ENCODE measurements around the gene BCOR. TPM values are rescaled to one million over a fixed set of nuclear protein-coding genes. Genes with fewer than 3 reads are reported as not detected.
A peak's percentile ranks its signal among the peaks of the same experiment; 100 is the strongest.

Gene BCOR
- total RNA-seq, 4 donors from 2014 or later, result 12.0 to 20.1 (median 17.4) TPM

- no peak for TF ChIP-seq CTCF (IDR thresholded peaks at IDR 0.05)
- TF ChIP-seq POLR2A (IDR thresholded peaks at IDR 0.05), result no peak
- Histone ChIP-seq H3K4me1 (peaks cover 0 to 27% (median 7%) of the 10 kb centered on the region in 3 donors), H3K9me3 (no peaks in the 10 kb centered on the region), H3K27me3 (no peaks in the 10 kb centered on the region), H3K36me3 (peaks cover 0 to 87% (median 8%) of the 10 kb centered on the region in 3 donors), H3K4me3 (no peak overlapping the region), H3K27ac (no peak overlapping the region)
- no peak for DNase-seq
- WGBS, 2 donors, result no CpG with 5 or more reads among the region's 11 CpGs
- intact Hi-C loops (cut with DNase I), result no loop called here
These were observed 39.0 kb downstream of the BCOR start for GRCh38 chrX:40058719-40059118.

- no peak for TF ChIP-seq POLR2A (IDR thresholded peaks at IDR 0.05)
- TF ChIP-seq CTCF (IDR thresholded peaks at IDR 0.05), result peak in 1 of 6 experiments; percentile 16
- 91 to 97% methylated on average over 5 to 6 of the region's 9 CpGs for WGBS, 2 donors
- intact Hi-C loops (cut with DNase I), result no loop called here
- no peak overlapping the region for H3K4me3 ChIP-seq
- DNase-seq, result no peak
- peaks cover 0 to 87% (median 19%) of the 10 kb centered on the region in 3 donors for H3K36me3 ChIP-seq
- no peaks in the 10 kb centered on the region for H3K27me3 ChIP-seq
- peaks cover 0 to 6% (median 0%) of the 10 kb centered on the region in 3 donors for H3K9me3 ChIP-seq
- no peak overlapping the region for H3K27ac ChIP-seq
- H3K4me1 ChIP-seq, result peaks cover 0 to 14% (median 0%) of the 10 kb centered on the region in 3 donors
These were observed 40.4 kb downstream of the BCOR start for GRCh38 chrX:40057405-40057804.

- no peaks in the 10 kb centered on the region for H3K27me3 ChIP-seq
- H3K36me3 ChIP-seq, result peaks cover 5 to 87% (median 19%) of the 10 kb centered on the region in 3 donors
- H3K9me3 ChIP-seq, result peaks cover 0 to 7% (median 0%) of the 10 kb centered on the region in 3 donors
- TF ChIP-seq POLR2A (IDR thresholded peaks at IDR 0.05) (no peak), CTCF (IDR thresholded peaks at IDR 0.05) (no peak)
- H3K4me1 ChIP-seq, result peaks cover 0 to 8% (median 0%) of the 10 kb centered on the region in 3 donors
- intact Hi-C loops (cut with DNase I), result no loop called here
- no peak overlapping the region for H3K27ac ChIP-seq
- WGBS, 2 donors, result 54% methylated on average over 4 of the region's 4 CpGs; no CpG with 5 or more reads in 1 of the 2 donors
- H3K4me3 ChIP-seq, result no peak overlapping the region
- DNase-seq, result no peak
These were observed 41.3 kb downstream of the BCOR start for GRCh38 chrX:40056420-40056819.

- WGBS, 2 donors, result 79 to 81% methylated on average over 5 of the region's 6 CpGs
- H3K27me3 ChIP-seq, result no peaks in the 10 kb centered on the region
- intact Hi-C loops (cut with DNase I), result no loop called here
These were observed 42.3 kb downstream of the BCOR start for GRCh38 chrX:40055495-40055894.

GRCh38 chrX:40054793-40055192, 43.0 kb downstream of the BCOR start:
- no peaks in the 10 kb centered on the region for H3K27me3 ChIP-seq
- H3K4me1 ChIP-seq, result peaks cover 0 to 8% (median 0%) of the 10 kb centered on the region in 3 donors
- no peak overlapping the region for H3K4me3 ChIP-seq
- TF ChIP-seq CTCF (IDR thresholded peaks at IDR 0.05) (no peak), POLR2A (IDR thresholded peaks at IDR 0.05) (no peak)
- H3K9me3 ChIP-seq, result peaks cover 0 to 24% (median 12%) of the 10 kb centered on the region in 3 donors
- H3K36me3 ChIP-seq, result peaks cover 10 to 90% (median 23%) of the 10 kb centered on the region in 3 donors
- DNase-seq, result no peak
- WGBS, 2 donors, result 100% methylated on average over 1 of the region's 1 CpG; no CpG with 5 or more reads in 1 of the 2 donors
- no peak overlapping the region for H3K27ac ChIP-seq
- intact Hi-C loops (cut with DNase I), result no loop called here

More at GRCh38 chrX:40055495-40055894, 42.3 kb downstream of the BCOR start:
- Histone ChIP-seq H3K9me3 (peaks cover 0 to 17% (median 5%) of the 10 kb centered on the region in 3 donors), H3K36me3 (peaks cover 6 to 87% (median 19%) of the 10 kb centered on the region in 3 donors), H3K4me1 (peaks cover 0 to 8% (median 0%) of the 10 kb centered on the region in 3 donors), H3K27ac (no peak overlapping the region), H3K4me3 (no peak overlapping the region)
- no peak for TF ChIP-seq CTCF (IDR thresholded peaks at IDR 0.05)
- TF ChIP-seq POLR2A (IDR thresholded peaks at IDR 0.05), result no peak
- DNase-seq, result no peak
